ENCODE measurements around the gene ATP1A2. TPM values are rescaled to one million over a fixed set of nuclear protein-coding genes. Genes with fewer than 3 reads are reported as not detected.

The ATP1A2 gene
- total RNA-seq, 1 donor: 0.72 TPM

GRCh38 chr1:160139840-160140239 is 24.3 kb downstream of the ATP1A2 start:
- Histone ChIP-seq H3K4me2 (ENCODE audit: insufficient read depth, low read length) (no peak overlapping the region), H3K79me2 (ENCODE audit: insufficient read depth, low read length) (no peaks in the 10 kb centered on the region)
- no peak for TF ChIP-seq CTCF (IDR thresholded peaks at IDR 0.05; ENCODE audit: extremely low read depth, low read depth, low read length)

GRCh38 chr1:160143695-160144094 is 28.1 kb downstream of the ATP1A2 start:
- no peak overlapping the region for H3K4me3 ChIP-seq (ENCODE audit: insufficient read depth, low read length)
- no peaks in the 10 kb centered on the region for H3K4me1 ChIP-seq (ENCODE audit: insufficient read depth, low read length)
- H3K4me2 ChIP-seq (ENCODE audit: insufficient read depth, low read length): no peak overlapping the region
- peaks cover 14% of the 10 kb centered on the region for H3K27me3 ChIP-seq (ENCODE audit: insufficient read depth, low read length)
- no peaks in the 10 kb centered on the region for H4K20me1 ChIP-seq (ENCODE audit: insufficient read depth, low read length)
- H3K27ac ChIP-seq (ENCODE audit: low read depth, low read length): no peak overlapping the region
- DNase-seq (ENCODE audit: insufficient read length, low spot score, missing footprints): no peak
- H3K36me3 ChIP-seq (ENCODE audit: insufficient read depth, low read length): no peaks in the 10 kb centered on the region
- H3K79me2 ChIP-seq (ENCODE audit: insufficient read depth, low read length): no peaks in the 10 kb centered on the region
- no peaks in the 10 kb centered on the region for H3K9me3 ChIP-seq (ENCODE audit: low read depth, low read length)
- H2AFZ ChIP-seq (ENCODE audit: low read length): no peak overlapping the region
- no peak for TF ChIP-seq CTCF (IDR thresholded peaks at IDR 0.05; ENCODE audit: extremely low read depth, low read depth, low read length)

More at GRCh38 chr1:160139840-160140239, 24.3 kb downstream of the ATP1A2 start:
- Histone ChIP-seq H3K27me3 (ENCODE audit: insufficient read depth, low read length) (peaks cover 14% of the 10 kb centered on the region), H3K27ac (ENCODE audit: low read depth, low read length) (no peak overlapping the region), H3K4me3 (ENCODE audit: insufficient read depth, low read length) (no peak overlapping the region), H4K20me1 (ENCODE audit: insufficient read depth, low read length) (no peaks in the 10 kb centered on the region), H3K36me3 (ENCODE audit: insufficient read depth, low read length) (no peaks in the 10 kb centered on the region), H3K9me3 (ENCODE audit: low read depth, low read length) (no peaks in the 10 kb centered on the region), H3K4me1 (ENCODE audit: insufficient read depth, low read length) (no peaks in the 10 kb centered on the region), H2AFZ (ENCODE audit: low read length) (no peak overlapping the region)
- no peak for DNase-seq (ENCODE audit: insufficient read length, low spot score, missing footprints)

GRCh38 chr1:160144921-160145320 is 29.4 kb downstream of the ATP1A2 start:
- Histone ChIP-seq H3K4me2 (ENCODE audit: insufficient read depth, low read length) (no peak overlapping the region), H2AFZ (ENCODE audit: low read length) (no peak overlapping the region), H3K4me3 (ENCODE audit: insufficient read depth, low read length) (no peak overlapping the region), H4K20me1 (ENCODE audit: insufficient read depth, low read length) (no peaks in the 10 kb centered on the region), H3K4me1 (ENCODE audit: insufficient read depth, low read length) (peaks cover 11% of the 10 kb centered on the region), H3K27me3 (ENCODE audit: insufficient read depth, low read length) (peaks cover 10% of the 10 kb centered on the region), H3K79me2 (ENCODE audit: insufficient read depth, low read length) (no peaks in the 10 kb centered on the region), H3K36me3 (ENCODE audit: insufficient read depth, low read length) (no peaks in the 10 kb centered on the region), H3K27ac (ENCODE audit: low read depth, low read length) (no peak overlapping the region), H3K9me3 (ENCODE audit: low read depth, low read length) (no peaks in the 10 kb centered on the region)
- no peak for TF ChIP-seq CTCF (IDR thresholded peaks at IDR 0.05; ENCODE audit: extremely low read depth, low read depth, low read length)
- no peak for DNase-seq (ENCODE audit: insufficient read length, low spot score, missing footprints)

- Histone ChIP-seq H3K4me2 (ENCODE audit: insufficient read depth, low read length) (no peak overlapping the region), H4K20me1 (ENCODE audit: insufficient read depth, low read length) (no peaks in the 10 kb centered on the region), H3K9me3 (ENCODE audit: low read depth, low read length) (no peaks in the 10 kb centered on the region), H2AFZ (ENCODE audit: low read length) (no peak overlapping the region), H3K4me1 (ENCODE audit: insufficient read depth, low read length) (peaks cover 14% of the 10 kb centered on the region), H3K27me3 (ENCODE audit: insufficient read depth, low read length) (peaks cover 5% of the 10 kb centered on the region), H3K4me3 (ENCODE audit: insufficient read depth, low read length) (no peak overlapping the region), H3K36me3 (ENCODE audit: insufficient read depth, low read length) (no peaks in the 10 kb centered on the region), H3K27ac (ENCODE audit: low read depth, low read length) (no peak overlapping the region), H3K79me2 (ENCODE audit: insufficient read depth, low read length) (no peaks in the 10 kb centered on the region)
- DNase-seq (ENCODE audit: insufficient read length, low spot score, missing footprints): no peak
- TF ChIP-seq CTCF (IDR thresholded peaks at IDR 0.05; ENCODE audit: extremely low read depth, low read depth, low read length): no peak
Measured at GRCh38 chr1:160146107-160146506, 30.5 kb downstream of the ATP1A2 start.
